Adrenal gland (tissue), 12 donors: ENCODE measurements around the gene MT1H. TPM values are rescaled to one million over a fixed set of nuclear protein-coding genes. Genes with fewer than 3 reads are reported as not detected.

ENCODE experiments used
- DNase-seq, 7 donors: peaks; one replicate each; pipeline ENCODE4 v3.0.0-alpha.2; 2019 to 2020
- H3K27ac ChIP-seq, 5 donors: fragments of 200-600 bp; sonication (generic) in 4 of 5; 1 replicate in 3 of 5; 2 replicates in 2 of 5; pipeline versions ENCODE4 v1.5.1 to v1.8.0; 2016 to 2020; ENCODE audit warnings: mild to moderate bottlenecking in 1 of 5
- H3K27me3 ChIP-seq: fragments of 200-600 bp; 2 replicates; pipeline ENCODE4 v1.8.0; 2021
- H3K36me3 ChIP-seq, 2 donors: fragments of 200-600 bp; replicated peaks in 1 of 2; 1 replicate in 1 of 2; 2 replicates in 1 of 2; pipeline versions ENCODE4 v1.5.1 to v1.8.0; 2018 to 2022
- H3K4me1 ChIP-seq, 2 donors: fragments of 200-600 bp; replicated peaks in 1 of 2; 1 replicate in 1 of 2; 2 replicates in 1 of 2; pipeline versions ENCODE4 v1.5.1 to v1.8.0; 2018 to 2021
- H3K4me3 ChIP-seq, 4 donors: fragments of 200-600 bp; sonication (generic) in 3 of 4; one replicate each; pipeline ENCODE4 v1.5.1; 2016 to 2018
- H3K9me3 ChIP-seq, 3 donors: fragments of 200-600 bp; sonication (generic) in 1 of 3; replicated peaks in 1 of 3; 1 replicate in 2 of 3; 2 replicates in 1 of 3; pipeline versions ENCODE4 v1.5.1 to v1.8.0; 2016 to 2021
- CTCF ChIP-seq, 6 experiments: fragments of 450-650 bp in 4 of 6; fragments of 200-600 bp in 2 of 6; sonication (generic) in 1 of 6; IDR thresholded peaks; 1 replicate in 5 of 6; 2 replicates in 1 of 6; pipeline versions ENCODE4 v1.5.1 to v1.8.0; 2016 to 2021; ENCODE audit warnings: antibody characterized with exemption in 6 of 6, mild to moderate bottlenecking in 2 of 6, moderate library complexity in 1 of 6
- POLR2A ChIP-seq, 2 donors: fragments of 450-650 bp; IDR thresholded peaks; one replicate each; pipeline ENCODE4 v1.6.1; 2017; ENCODE audit warnings: antibody characterized with exemption in 2 of 2, mild to moderate bottlenecking in 2 of 2, moderate library complexity in 1 of 2
- WGBS, 4 donors: extraction: QIAGEN DNeasy Blood & Tissue Kit in 2 of 4; methylation state at CpG; one replicate each; pipeline versions ENCODE4 v1.1.5 to v1.1.7; 2013 to 2017; 5-methylcytosine and 5-hydroxymethylcytosine counted together
- intact Hi-C, 2 donors: fragments of 100-400 bp; cut with DNase I; formaldehyde crosslinking; loops; one replicate each; pipeline versions ENCODE4 v1.14.1 to v1.15.0; 2022 to 2023
- polyA plus RNA-seq, 3 donors: library from polyadenylated mRNA; stranded (reverse); fragments of 200-250 nt in 2 of 3; fragments of 350-450 nt in 1 of 3; fragmentation: Illumina TruSeq in 1 of 3; extraction: RNeasy Lipid Tissue Mini Kit (QIAGEN cat#74804) in 1 of 3; gene quantifications; one replicate each; pipeline ENCODE4 v1.2.3, GENCODE V29; 2013 to 2014
- total RNA-seq, 9 donors: library from RNA; depleted of rRNA in 4 of 9; stranded (reverse); fragments of >200 nt in 4 of 9; fragments of 120-200 nt in 1 of 9; fragmentation: NEBNext Ultra II Directional in 1 of 9; extraction: Animal tissue kit (Norgen Biotek cat#: 25700) in 1 of 9; gene quantifications; one replicate each; pipeline versions ENCODE4 v1.1.0 to v1.2.4, GENCODE V29; 2013 to 2023
- donor health status: healthy with polysubstance abuse.
- donor health status: Bipolar disorder and iron deficiency.
- donor health status: DM: yes; HTN: yes; CAD: no.
- donor health status: DM: no; HTN: no; CAD: no.
- donor health status: DM: no; HTN: no; CAD: no.
- donor health status: DM: yes; HTN: yes; CAD: no.

The MT1H gene
- total and polyA plus RNA-seq, 12 donors: 0.54 to 0.98 TPM; not detected in 10

- TF ChIP-seq POLR2A (IDR thresholded peaks at IDR 0.05) (no peak), CTCF (IDR thresholded peaks at IDR 0.05) (peak in 2 of 6 experiments; percentile 10 to 20)
- intact Hi-C loops: no loop called here
- no peak overlapping the region for H3K27ac ChIP-seq
Measured at GRCh38 chr16:56643080-56643778, 26.4 kb upstream of the MT1H start.

GRCh38 chr16:56643833-56644232 is 25.8 kb upstream of the MT1H start:
- Histone ChIP-seq H3K4me3 (no peak overlapping the region), H3K27me3 (no peaks in the 10 kb centered on the region), H3K27ac (no peak overlapping the region), H3K4me1 (peaks cover 0 to 8% of the 10 kb centered on the region in 2 donors), H3K36me3 (no peaks in the 10 kb centered on the region), H3K9me3 (no peaks in the 10 kb centered on the region)
- intact Hi-C loops: no loop called here
- DNase-seq: no peak
- 61 to 76% (median 68%) methylated on average over 4 to 5 of the region's 5 CpGs for WGBS, 4 donors
- TF ChIP-seq CTCF (IDR thresholded peaks at IDR 0.05): no peak
- no peak for TF ChIP-seq POLR2A (IDR thresholded peaks at IDR 0.05)

More at GRCh38 chr16:56643080-56643778, 26.4 kb upstream of the MT1H start:
- Histone ChIP-seq H3K9me3 (no peaks in the 10 kb centered on the region), H3K36me3 (no peaks in the 10 kb centered on the region), H3K27me3 (no peaks in the 10 kb centered on the region), H3K4me1 (peaks cover 0 to 11% of the 10 kb centered on the region in 2 donors), H3K4me3 (peak overlapping the region in 1 of 4 donors; percentile 40)
- WGBS, 4 donors: 38 to 53% (median 45%) methylated on average over 12 to 42 of the region's 42 CpGs
- DNase-seq: peak in 5 of 7 donors; percentile 31 to 57 (median 50)

GRCh38 chr16:56645311-56645710 is 24.3 kb upstream of the MT1H start:
- WGBS, 4 donors: 83 to 95% (median 93%) methylated on average over 1 of the region's 1 CpG

GRCh38 chr16:56645838-56646237 is 23.8 kb upstream of the MT1H start:
- no peaks in the 10 kb centered on the region for H3K27me3 ChIP-seq
- no peaks in the 10 kb centered on the region for H3K9me3 ChIP-seq
- no peak overlapping the region for H3K4me3 ChIP-seq
- H3K4me1 ChIP-seq: peaks cover 0 to 7% of the 10 kb centered on the region in 2 donors
- DNase-seq: no peak
- no peaks in the 10 kb centered on the region for H3K36me3 ChIP-seq
- intact Hi-C loops: no loop called here
- WGBS, 4 donors: 0 to 2% (median 0%) methylated on average over 1 of the region's 1 CpG
- no peak overlapping the region for H3K27ac ChIP-seq
- TF ChIP-seq POLR2A (IDR thresholded peaks at IDR 0.05): no peak
- TF ChIP-seq CTCF (IDR thresholded peaks at IDR 0.05): no peak

More at GRCh38 chr16:56645311-56645710, 24.3 kb upstream of the MT1H start:
- intact Hi-C loops: no loop called here
- H3K4me3 ChIP-seq: no peak overlapping the region
- no peak for TF ChIP-seq POLR2A (IDR thresholded peaks at IDR 0.05)
- TF ChIP-seq CTCF (IDR thresholded peaks at IDR 0.05): no peak
- H3K4me1 ChIP-seq: peaks cover 0 to 7% of the 10 kb centered on the region in 2 donors
- H3K27ac ChIP-seq: no peak overlapping the region
- H3K27me3 ChIP-seq: no peaks in the 10 kb centered on the region
- no peak for DNase-seq
- no peaks in the 10 kb centered on the region for H3K36me3 ChIP-seq
- H3K9me3 ChIP-seq: no peaks in the 10 kb centered on the region
